ENCODE data around the gene TPT1. TPM values are rescaled to one million over a fixed set of nuclear protein-coding genes. Genes with fewer than 3 reads are reported as not detected.

Gene TPT1
- total RNA-seq, 1 donor from 2014 or later = 4,733 TPM

DNA sequence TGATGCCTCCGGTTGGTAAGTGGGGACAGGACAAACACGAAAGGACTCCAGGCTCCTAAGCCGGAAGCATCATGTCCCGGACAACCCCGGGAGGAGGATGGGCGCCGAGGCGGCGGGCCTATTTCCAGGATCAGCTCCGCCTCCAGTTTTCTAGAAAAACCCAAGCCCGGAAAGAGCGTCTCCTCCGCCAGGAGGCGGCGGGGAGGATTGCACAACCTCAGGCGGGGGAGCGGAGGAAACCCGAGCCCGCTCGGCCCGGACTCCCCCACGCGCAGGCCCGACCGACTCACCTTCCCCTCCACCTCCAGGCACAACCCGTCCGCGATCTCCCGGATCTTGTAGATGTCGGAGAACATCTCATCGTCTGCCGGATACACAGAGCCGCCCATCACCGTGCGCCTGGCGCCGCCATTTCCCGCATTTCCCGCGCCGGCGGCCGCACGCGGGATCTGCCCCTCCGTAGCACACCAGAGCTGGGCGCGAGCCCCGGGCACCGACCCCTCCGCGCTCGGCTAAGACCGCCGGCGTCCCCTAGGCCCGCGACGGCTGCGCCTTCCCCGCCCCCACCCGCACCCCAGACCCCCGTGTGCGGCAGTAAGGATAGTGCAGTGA lies 455 bp downstream of the TPT1 start:
- peak; percentile 93 for DNase-seq (ENCODE audit: missing footprints)
- intact Hi-C loops (cut with DNase I) = loop anchor here (2.0 to 10.0 kb wide), 2 partner anchors 30 to 124 kb away; partner anchors contain the start of gene COG3
- peak; percentile 79 for ATAC-seq

DNA sequence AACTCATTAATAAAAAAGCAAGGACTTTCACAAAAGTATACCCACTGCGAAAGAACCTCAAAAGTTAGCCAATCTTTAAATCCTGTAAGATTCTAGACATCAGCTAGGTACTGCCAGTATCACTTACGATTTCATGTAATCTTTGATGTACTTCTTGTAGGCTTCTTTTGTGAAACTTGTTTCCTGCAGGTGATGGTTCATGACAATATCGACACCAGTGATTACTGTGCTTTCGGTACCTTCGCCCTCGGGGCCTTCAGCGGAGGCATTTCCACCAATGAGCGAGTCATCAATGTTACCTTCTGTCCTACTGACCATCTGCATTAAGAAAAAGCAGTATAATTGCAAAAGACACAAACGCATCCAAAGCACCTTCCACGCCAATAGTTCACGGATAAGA lies 1.1 kb downstream of the TPT1 start:
- ATAC-seq (no peak), DNase-seq (ENCODE audit: missing footprints) (no peak)
- intact Hi-C loops (cut with DNase I) = loop anchor here (2.0 to 10.0 kb wide), 2 partner anchors 29 to 125 kb away; partner anchors contain the start of gene COG3

DNA sequence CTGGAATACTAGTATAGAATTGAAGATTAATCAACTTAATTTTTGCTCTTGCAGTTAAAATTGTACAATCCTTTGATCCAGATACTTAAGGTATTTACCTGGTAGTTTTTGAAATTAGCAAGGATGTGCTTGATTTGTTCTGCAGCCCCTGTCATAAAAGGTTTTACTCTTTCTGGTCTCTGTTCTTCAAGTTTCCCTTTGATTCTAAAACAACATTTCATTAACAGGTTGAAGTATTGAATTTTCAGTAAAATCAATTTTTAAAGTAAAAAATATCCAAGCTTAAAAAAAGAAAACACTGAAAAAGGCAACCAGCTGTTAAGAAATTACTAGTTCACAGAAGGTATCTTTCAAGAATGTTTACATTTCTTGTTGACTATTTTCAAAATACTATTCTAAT lies 1.6 kb downstream of the TPT1 start:
- no peak for DNase-seq (ENCODE audit: missing footprints)
- ATAC-seq = no peak
- intact Hi-C loops (cut with DNase I) = no loop called here

DNA sequence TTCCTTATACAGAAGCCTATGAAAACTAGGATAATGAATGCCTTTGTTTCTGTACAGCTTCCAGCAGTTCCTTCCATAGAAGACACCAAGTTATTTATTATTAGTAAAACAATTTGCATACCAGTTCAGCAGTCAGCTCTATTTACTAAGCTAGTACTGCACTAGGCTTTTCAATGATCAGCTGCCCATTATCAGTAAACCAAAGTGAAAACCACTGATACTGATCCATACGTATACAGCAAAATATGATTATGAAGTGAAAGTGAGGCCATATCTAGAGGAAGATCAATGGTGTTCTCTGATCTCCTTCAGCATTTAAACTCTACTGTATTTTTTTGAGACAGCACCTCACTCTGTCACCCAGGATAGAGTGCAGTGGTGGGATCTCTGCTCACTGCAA lies 3.2 kb downstream of the TPT1 start:
- intact Hi-C loops (cut with DNase I) = no loop called here
- no peak for DNase-seq (ENCODE audit: missing footprints)
- no peak for ATAC-seq

DNA sequence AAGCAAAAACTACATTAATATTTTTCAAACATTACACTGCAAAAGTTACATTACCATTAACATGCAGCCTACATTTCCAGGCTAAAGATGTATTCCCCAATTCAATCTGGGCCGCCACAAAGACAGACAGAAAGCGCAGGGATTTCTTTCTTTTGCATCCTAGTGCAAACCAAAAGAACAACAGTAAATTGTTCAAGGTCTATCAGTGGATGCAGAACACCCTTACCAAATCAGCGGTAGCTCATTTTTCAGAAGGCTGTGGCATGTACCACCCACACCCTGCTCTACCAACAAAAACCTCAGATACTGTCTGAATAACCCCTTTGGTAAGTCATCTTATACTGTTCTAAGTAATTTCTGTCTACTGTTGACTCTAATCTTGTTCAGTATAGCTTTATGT lies 3.6 kb downstream of the TPT1 start:
- intact Hi-C loops (cut with DNase I) = no loop called here
- no peak for ATAC-seq
- DNase-seq (ENCODE audit: missing footprints) = no peak

DNA sequence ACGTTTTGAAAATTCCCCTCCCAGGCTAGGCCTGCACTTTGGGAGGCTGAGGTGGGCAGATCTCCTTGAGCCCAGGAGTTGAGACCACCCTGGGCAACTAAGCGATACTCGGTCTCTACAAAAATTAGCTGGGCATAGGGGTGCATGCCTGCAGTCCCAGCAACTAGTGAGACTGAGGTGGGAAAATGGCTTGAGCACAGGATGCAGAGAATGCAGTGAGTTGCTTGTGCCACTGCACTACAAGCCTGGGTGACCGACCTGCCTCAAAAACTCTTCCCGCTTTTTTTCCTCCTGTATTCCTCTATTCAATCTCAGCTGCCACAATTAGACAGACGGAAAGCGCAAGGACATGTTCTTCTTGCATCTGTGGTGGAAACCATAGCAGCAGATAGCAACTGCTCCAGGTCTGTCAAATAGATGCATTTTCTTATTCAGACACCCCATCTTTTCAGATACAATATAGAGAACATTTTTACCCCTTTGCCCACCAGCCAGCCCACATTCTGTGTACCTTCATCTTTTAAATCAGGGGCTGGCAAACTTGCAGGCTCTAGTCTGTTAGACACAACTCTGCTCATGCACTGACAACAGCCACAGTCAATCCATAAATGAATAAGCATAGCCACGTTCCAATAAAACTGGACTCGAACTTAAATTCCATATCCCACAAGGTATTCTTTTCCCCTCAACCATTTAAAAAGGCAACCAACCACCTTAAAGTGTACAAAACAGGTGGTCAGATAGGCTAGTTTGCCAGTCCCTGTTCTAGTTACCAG lies 4.8 kb downstream of the TPT1 start:
- intact Hi-C loops (cut with DNase I) = no loop called here
- no peak for ATAC-seq
- no peak for DNase-seq (ENCODE audit: missing footprints)

DNA sequence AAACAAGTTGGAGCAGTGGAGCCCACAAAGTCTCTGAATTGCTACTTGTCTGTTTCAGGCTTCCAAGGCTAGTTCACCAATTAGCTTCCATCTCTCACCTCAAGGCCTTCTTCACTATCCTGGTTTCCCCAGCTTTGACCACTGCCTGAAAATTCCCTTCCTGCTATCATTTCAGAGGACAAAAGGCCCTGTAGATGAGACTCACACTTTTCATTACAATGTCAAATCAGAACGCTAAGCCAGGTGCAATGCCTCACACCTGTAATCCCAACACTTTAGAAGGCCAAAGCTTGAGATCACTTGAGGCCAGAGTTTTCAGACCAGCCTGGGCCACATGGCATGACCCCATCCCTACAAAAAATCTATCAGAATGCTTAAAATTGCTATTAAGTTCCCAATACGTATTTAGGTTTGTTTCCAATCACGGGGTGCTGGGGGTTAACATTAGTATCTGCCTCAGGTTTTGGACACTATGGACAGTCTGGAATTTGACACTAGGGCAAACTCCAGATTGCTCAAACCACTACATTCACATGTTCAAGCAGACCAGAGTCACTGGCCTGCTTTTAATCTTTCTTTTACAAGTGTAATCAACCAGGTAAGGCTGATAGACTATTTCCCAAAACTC lies 5.5 kb downstream of the TPT1 start:
- intact Hi-C loops (cut with DNase I) = no loop called here
- DNase-seq (ENCODE audit: missing footprints) (no peak), ATAC-seq (no peak)

DNA sequence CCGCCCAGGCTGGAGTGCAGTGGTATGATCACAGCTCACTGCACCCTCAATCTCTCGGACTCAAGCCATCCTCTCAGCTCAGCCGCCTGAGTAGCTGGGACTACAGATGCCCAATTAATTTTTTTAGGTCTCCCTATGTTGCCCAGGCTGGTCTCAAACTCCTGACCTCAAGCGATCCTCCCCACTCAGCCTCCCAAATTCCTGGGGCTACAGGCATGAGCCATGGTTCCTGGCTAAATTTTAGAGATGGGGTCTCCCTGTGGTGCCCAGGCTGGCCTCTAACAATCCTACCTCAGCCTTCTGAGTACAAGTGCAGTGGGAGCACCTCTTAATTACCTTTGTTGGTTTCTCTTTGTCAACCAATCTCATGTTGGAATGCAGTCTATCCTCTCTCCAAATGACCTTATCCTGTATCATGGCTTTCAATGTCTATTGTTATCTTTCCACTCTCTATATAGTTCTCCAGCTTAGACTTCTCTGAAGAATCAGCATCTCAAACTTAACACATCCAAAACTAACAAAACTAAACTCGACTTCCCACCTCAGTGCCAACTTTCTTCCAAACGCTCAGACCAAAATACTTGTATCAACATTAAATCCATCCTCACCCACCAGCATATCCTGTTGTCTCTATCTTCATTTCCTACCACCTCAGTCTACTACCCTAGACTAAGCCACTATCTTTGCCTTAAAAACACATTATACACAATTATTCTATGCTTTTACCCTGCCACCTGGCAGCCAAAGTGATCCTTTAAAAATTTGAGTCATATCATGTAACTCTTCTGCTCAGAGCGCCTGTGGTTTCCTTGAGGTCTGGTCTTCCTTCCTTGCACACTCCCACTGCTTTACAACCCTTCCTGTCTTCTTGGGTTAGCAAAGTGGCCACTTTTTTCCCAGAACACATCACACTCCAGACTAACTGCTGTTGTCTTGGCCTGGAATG lies 6.7 kb downstream of the TPT1 start:
- DNase-seq (ENCODE audit: missing footprints) (no peak), ATAC-seq (no peak)
- intact Hi-C loops (cut with DNase I) = no loop called here

DNA sequence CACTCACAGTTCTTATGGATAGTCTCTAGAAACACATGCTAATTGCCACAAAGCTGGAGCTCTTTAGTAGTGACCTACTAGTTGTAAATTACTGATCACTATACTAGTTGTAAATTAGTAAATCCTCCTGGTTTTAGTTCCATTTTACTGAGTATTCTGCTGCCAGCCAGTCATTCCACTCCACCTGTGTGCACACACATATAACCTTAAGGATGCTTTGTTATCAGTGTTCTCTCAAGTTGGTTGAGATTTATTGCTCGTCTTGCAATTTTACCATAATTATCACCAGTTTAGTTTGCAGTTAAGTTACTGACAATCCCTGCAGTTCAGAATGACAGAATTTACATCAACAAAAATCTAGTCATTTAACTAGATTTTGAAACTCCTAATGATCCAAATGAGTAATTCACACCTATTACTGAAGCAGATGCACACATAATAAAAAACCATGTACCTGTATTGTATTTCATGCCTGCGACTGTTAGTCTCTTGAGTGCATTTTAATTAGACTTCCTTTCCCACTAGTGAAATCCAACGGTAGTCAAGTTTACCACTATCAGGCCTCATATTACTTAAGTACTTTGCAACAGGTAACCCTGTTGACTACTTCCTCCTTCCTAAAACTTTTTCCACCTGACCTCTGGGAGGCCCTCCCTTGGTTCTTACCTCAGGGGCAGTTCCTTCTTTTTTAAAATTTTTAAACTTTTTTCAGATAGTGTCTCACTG lies 7.6 kb downstream of the TPT1 start:
- DNase-seq (ENCODE audit: missing footprints) (no peak), ATAC-seq (no peak)
- intact Hi-C loops (cut with DNase I) = no loop called here

DNA sequence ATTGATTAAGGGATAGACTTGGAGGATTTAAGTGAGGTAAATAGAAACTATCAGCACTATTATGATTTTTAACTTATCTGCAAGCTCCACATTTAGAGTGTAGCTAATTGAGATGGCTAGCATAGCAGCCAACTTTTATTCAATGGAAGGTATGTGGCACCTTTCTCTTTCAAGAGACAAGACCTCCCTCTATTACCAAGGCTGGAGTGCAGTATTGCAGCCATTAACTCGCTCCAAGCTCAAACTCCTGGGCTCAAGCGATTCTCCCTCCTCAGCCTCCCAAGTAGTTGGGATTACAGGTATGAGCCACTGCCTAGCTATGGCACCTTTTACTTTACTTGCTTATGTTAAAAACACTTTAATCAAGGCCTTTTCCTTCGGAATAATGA lies 8.2 kb downstream of the TPT1 start:
- intact Hi-C loops (cut with DNase I) = no loop called here
- no peak for ATAC-seq

DNA sequence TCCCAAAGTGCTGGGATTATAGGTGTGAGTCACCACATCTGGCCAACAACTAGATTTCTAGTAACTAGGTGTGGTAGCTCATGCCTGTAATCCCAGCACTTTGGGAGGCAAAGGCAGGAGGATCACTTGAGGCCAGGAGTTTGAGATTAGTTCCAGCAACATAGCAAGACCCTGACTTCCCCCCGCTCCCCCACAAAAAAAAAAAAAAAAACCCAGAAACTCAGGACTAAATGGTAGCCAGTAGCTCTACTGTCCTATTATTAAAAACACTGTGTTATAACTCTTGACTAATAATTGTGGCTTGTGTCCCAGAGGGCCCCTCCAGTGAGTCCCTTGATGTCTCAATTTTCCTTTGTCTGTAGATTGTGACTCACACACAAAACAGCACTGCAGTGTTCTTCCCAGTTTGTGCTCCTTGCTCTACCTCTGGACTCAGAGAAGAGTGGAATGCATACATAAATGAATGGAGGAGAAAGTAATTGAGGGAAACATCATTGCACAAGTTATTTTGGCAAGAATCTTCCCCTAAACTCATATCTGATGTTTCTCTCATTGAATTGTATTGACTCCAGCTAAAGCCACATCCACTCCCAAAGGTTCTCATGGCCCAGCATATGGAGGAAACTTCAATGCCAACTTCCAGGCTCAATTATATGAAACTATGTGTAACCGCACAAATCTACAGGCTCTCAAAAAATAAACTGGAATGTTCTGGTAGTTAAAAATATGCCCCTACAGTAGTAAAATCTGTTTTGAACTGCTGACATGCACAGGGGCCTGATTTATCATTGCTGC lies 8.8 kb downstream of the TPT1 start:
- no peak for DNase-seq (ENCODE audit: missing footprints)
- ATAC-seq = peak; percentile 33
- intact Hi-C loops (cut with DNase I) = no loop called here

More for the DNA sequence above, 8.2 kb downstream of the TPT1 start:
- no peak for DNase-seq (ENCODE audit: missing footprints)

DNA sequence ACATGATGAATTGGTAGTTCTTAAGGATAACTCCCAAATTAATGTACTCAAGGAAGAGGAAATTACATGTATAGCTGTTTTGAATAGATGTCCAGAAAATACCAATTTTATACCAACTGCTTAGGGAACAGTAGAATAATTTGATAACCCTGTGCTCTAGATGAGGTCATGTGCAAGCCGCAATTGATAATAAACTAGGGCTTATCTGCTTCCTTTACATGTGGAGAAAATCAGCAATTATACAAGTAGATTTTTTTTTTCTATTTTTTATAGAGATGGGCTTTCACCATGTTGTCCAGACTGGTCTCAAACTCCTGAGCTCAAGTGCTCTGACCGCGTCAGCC lies 9.3 kb downstream of the TPT1 start:
- DNase-seq (ENCODE audit: missing footprints) (no peak), ATAC-seq (no peak)
- intact Hi-C loops (cut with DNase I) = no loop called here

DNA sequence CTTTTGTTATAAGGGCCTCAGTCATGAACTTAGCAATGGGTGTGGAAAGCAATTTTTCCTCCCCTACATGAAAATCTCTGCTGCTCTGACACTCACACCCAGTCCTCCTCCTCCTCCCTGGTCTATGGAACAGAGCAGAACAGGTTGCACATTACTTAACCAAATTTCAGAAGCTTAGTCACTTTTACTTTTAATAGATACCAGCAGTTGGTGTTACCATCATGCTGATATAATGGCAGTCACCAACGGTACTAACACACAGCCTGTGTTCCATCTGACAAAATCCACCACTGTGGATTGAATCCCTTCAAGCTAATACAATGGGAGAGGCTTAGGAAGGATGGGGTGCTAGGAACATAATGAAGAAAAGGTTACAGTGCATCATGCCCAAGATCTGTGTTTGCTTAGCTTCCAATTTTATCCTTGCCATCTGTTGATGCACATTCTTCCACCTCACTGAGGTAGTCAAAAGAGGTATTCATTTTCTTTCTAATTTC lies 9.8 kb downstream of the TPT1 start:
- ATAC-seq = no peak
- intact Hi-C loops (cut with DNase I) = no loop called here
- no peak for DNase-seq (ENCODE audit: missing footprints)

DNA sequence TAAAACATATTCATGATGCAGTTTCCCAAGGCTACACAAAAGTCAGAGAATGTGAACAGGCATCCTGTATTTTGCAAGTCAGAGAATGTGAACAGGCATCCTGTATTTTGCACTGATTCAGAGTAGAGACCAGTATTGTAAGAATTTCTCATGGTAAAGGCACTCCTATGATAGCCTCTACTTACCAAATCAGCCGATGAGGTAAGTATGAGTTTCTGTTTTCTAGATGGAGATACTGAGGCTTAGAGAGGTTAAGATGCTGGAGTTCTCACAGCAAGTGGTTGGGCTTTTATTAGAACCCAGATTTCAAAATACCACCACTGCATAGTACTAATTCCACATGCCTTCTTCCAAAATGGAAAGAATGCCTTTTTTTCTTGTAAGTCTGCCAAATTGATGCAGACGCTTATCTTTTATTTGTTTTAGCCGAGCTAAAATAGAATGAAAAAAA lies 12.3 kb downstream of the TPT1 start:
- ATAC-seq = no peak
- DNase-seq (ENCODE audit: missing footprints) = no peak

DNA sequence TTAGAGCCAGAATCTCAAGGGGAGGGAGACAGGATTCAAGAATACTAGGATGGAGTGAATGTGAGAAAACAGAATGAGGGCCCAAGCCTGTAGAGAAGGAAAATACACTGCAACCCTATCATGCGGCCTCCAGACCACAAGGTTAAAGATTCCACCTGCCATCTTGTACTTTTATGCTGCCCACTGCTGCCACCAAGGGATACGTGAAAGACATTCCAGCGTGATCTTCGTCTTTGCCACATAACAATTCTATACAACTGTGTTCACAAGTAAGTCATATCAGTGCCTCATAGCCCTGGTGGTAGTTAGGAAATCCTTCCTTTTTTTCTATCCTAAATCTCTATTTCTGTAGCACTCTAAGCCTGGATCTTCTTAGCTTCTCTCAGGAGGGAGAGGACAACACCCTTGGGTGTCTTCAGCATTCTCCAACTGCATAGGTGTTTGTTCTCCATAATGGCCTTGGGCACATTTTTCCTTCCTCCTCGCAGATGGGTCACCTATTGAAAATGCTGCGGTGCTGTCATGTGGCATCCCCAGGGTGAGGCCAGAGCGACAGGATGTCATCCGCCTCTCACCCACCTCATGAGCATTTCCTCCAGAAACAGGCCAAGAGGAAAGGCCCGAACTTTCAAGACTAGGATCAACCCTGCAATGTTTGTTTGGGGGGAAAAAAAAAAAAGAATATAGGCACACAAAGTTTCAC lies 13.6 kb downstream of the TPT1 start:
- intact Hi-C loops (cut with DNase I) = no loop called here
- DNase-seq (ENCODE audit: missing footprints) = no peak

More for the DNA sequence above, 12.3 kb downstream of the TPT1 start:
- intact Hi-C loops (cut with DNase I) = no loop called here

DNA sequence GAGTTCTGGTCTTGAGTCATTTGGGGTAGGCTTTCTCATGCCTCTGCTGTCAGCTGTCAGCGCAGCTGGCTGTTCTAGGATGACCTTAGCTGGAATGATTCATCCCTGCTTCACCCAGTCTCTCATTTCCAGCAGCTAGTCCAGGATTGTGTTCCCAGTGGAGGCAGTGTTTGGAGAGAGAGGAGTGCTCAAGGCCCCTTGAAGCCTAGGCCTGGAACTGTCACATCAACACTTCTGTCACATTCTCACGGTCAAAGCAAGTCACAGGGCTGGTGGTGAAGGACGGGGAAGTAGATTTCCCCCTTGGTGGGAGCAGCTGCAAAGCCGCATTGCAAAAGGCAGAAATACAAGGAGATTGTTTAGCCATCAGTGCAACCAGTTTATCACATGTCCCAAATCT lies 15.2 kb downstream of the TPT1 start:
- intact Hi-C loops (cut with DNase I) = no loop called here
- ATAC-seq (peak; percentile 94), DNase-seq (ENCODE audit: missing footprints) (peak; percentile 81)

More for the DNA sequence above, 13.6 kb downstream of the TPT1 start:
- no peak for ATAC-seq

All from Right ventricle myocardium inferior (tissue), 1 donor.